ENCODE data around the gene NXPH1. TPM values are rescaled to one million over a fixed set of nuclear protein-coding genes. Genes with fewer than 3 reads are reported as not detected.

NXPH1 gene
- total RNA-seq, 1 donor from 2014 or later: 0.32 TPM

- Histone ChIP-seq H3K4me3 (no peak overlapping the region), H3K36me3 (no peaks in the 10 kb centered on the region), H3K27ac (no peak overlapping the region), H3K27me3 (no peaks in the 10 kb centered on the region), H3K4me1 (no peaks in the 10 kb centered on the region), H3K9me3 (no peaks in the 10 kb centered on the region)
- DNase-seq (ENCODE audit: low spot score in 2 of 2): no peak
- no peak for TF ChIP-seq CTCF (IDR thresholded peaks at IDR 0.05)
- intact Hi-C loops (cut with DNase I): no loop called here
Observed at GRCh38 chr7:8465338-8465737, 31.9 kb downstream of the NXPH1 start.

GRCh38 chr7:8480527-8480926, 47.1 kb downstream of the NXPH1 start:
- Histone ChIP-seq H3K9me3 (peaks cover 0 to 12% of the 10 kb centered on the region in 2 donors), H3K4me3 (no peak overlapping the region), H3K27ac (no peak overlapping the region), H3K27me3 (no peaks in the 10 kb centered on the region), H3K36me3 (no peaks in the 10 kb centered on the region), H3K4me1 (no peaks in the 10 kb centered on the region)
- intact Hi-C loops (cut with DNase I): no loop called here
- no peak for DNase-seq (ENCODE audit: low spot score in 2 of 2)
- no peak for TF ChIP-seq CTCF (IDR thresholded peaks at IDR 0.05)

GRCh38 chr7:8481096-8481495, 47.7 kb downstream of the NXPH1 start:
- Histone ChIP-seq H3K27ac (no peak overlapping the region), H3K4me1 (no peaks in the 10 kb centered on the region), H3K27me3 (no peaks in the 10 kb centered on the region), H3K36me3 (no peaks in the 10 kb centered on the region), H3K4me3 (no peak overlapping the region), H3K9me3 (peaks cover 0 to 12% of the 10 kb centered on the region in 2 donors)
- intact Hi-C loops (cut with DNase I): no loop called here
- DNase-seq (ENCODE audit: low spot score in 2 of 2): no peak
- no peak for TF ChIP-seq CTCF (IDR thresholded peaks at IDR 0.05)

GRCh38 chr7:8481752-8482446, 48.5 kb downstream of the NXPH1 start:
- Histone ChIP-seq H3K27ac (no peak overlapping the region), H3K27me3 (no peaks in the 10 kb centered on the region), H3K4me1 (no peaks in the 10 kb centered on the region), H3K4me3 (no peak overlapping the region), H3K9me3 (peaks cover 0 to 12% of the 10 kb centered on the region in 2 donors), H3K36me3 (no peaks in the 10 kb centered on the region)
- DNase-seq (ENCODE audit: low spot score in 2 of 2): no peak
- intact Hi-C loops (cut with DNase I): no loop called here
- TF ChIP-seq CTCF (IDR thresholded peaks at IDR 0.05): no peak

- intact Hi-C loops (cut with DNase I): no loop called here
- no peaks in the 10 kb centered on the region for H3K27me3 ChIP-seq
- no peak for TF ChIP-seq CTCF (IDR thresholded peaks at IDR 0.05)
- H3K27ac ChIP-seq: no peak overlapping the region
- no peaks in the 10 kb centered on the region for H3K36me3 ChIP-seq
- H3K4me3 ChIP-seq: no peak overlapping the region
- H3K4me1 ChIP-seq: no peaks in the 10 kb centered on the region
- DNase-seq (ENCODE audit: low spot score in 2 of 2): no peak
- no peaks in the 10 kb centered on the region for H3K9me3 ChIP-seq
Observed at GRCh38 chr7:8490391-8491045, 57.1 kb downstream of the NXPH1 start.

All from ascending aorta (tissue), 2 donors.